ENCODE data around the gene SMPDL3A.

- no peak for TF ChIP-seq CTCF (IDR thresholded peaks at IDR 0.05)
- TF ChIP-seq POLR2A (IDR thresholded peaks at IDR 0.05; ENCODE audit: low read depth), result no peak
- TF ChIP-seq EP300 (IDR thresholded peaks at IDR 0.05), result no peak
- TF ChIP-seq POLR2AphosphoS5 (IDR thresholded peaks at IDR 0.05), result no peak
Measured at GRCh38 chr6:122779667-122780066, 9.4 kb upstream of the SMPDL3A start, which contains the start of gene FABP7.

All from esophagus muscularis mucosa (tissue), 4 donors.